ENCODE data around the gene CCDC73.
"Not testable (repeated sequence)": the region's sequence is repeated elsewhere in the genome, so short reads cannot be mapped to it uniquely, and the experiment has no call there.

The CCDC73 gene

GRCh38 chr11:32794439-32794838, at the start of gene CCDC73:
CCDC73 (minus strand) TSS chr11:32794662; CDS start chr11:32760243, 34,419 bp downstream.
- DNase-seq (ENCODE audit: low spot score): no peak

GRCh38 chr11:32843544-32843943, 49.1 kb upstream of the CCDC73 start:
- DNase-seq (ENCODE audit: low spot score): no peak

- no peak for DNase-seq (ENCODE audit: low spot score)
Observed at GRCh38 chr11:32840587-32840986, 46.1 kb upstream of the CCDC73 start.

DNA sequence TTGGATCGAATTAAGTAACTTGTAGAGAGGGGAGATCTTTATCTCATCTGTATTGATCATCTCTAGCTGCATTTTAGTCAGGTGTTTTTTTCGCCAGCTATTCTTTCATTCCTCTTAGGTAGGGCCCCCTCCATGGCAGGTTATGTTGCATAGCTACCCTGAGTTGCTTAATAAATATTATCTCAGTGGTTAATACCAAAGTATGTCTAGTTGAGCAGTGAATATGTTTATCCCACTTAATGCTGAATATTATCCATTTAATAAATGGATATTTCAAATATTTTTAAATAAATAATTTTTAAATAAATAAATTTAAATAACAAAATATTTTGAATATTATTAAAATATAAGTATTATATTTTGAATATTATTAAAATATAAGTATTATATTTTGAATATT, 44.8 kb upstream of the CCDC73 start:
- DNase-seq (ENCODE audit: low spot score): no peak

DNA sequence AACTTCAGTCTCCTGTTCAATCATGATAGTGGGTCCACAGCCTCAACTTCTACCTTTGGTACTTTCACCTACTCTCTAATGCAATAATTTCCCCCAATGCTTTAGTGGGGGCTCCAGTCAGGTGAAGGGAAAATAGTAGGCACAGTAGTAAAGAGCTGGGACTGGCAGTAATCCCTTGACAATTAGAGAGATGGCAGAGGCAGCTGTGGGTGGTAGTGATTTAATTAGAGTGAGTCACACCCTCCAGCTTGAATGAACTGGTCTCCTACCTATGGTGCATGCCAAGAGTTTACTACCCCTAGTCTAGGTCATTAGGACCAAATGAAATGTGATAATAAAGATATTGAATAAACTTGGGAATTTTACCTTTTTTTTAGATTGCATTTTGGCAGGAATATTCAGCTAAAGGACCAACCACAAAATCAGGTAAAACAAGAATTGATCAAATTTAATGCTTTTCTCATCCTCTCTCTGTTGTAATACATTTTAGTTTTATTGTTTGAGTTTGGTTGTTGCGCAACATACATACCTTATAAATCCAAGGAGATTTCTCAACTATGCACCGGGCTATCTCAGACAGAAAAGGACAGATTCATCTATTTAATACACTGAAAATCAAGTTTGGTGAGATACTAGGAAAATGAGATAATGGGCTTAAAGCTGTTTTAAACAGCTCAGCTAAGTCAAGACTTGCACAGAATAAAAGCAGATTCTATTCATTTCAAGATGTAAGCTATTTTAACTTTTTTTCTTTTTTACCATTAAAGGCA, 44.2 kb upstream of the CCDC73 start:
- DNase-seq (ENCODE audit: low spot score): no peak

- DNase-seq (ENCODE audit: low spot score): no peak
Observed at GRCh38 chr11:32836946-32837345, 42.5 kb upstream of the CCDC73 start.

DNA sequence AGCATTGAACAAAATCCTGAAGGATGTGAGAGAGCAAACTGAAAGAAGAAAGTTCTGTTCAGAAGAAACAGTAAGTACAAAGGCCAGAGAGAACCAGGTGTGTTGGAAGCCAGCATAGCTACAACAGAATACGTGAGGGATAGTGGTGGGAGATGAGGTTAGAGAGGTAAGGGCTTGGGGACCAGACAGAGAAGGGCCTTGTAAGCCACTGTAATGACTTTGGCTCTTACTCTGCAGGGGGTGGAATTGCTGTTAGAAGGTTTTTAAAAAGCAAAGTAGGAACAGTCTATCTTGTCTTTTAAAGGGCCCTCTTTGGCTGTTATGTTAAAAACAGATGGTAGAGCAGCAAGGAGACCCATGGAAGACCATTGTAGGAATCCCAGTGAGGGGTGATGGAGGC, 39.5 kb upstream of the CCDC73 start:
- DNase-seq (ENCODE audit: low spot score): no peak

DNA sequence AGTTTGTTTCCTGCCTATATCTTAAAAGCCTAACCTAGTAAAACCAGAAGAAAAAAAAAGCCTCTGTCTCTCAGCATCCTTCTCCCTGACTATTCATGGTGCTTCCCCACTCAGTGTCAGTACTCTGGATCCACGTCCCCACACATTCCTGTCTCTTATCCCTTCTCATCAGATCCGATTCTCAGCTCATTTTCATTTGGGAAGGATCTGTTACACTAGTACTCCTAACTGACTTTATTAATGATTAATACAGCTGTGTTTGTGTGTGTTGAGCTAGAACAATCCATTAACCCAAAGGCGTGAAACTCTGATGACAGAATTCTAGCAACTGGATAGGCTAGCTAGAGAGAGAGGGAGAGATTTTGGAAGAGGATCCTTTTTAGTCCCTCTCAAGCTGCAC, 36.8 kb upstream of the CCDC73 start:
- no peak for DNase-seq (ENCODE audit: low spot score)

DNA sequence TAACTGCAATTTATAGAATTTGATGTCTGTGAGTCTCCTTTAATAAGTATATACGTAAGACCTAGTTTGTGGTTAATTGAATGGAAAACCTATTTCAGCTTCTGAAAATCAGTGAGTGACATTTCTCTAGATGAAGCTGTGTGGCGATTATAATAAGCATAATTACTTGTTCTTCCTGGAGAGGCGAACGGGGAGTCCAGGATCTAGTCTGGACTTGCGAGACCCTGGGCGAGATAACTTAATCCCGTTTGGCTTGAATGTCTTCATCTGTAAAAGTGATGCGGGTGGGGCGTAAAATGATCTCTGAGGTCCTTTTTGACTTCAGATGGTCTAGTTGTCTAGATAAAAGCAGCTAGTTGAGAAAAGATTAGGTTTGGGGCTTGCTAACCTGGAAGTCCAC, 36.3 kb upstream of the CCDC73 start:
- no peak for DNase-seq (ENCODE audit: low spot score)

DNA sequence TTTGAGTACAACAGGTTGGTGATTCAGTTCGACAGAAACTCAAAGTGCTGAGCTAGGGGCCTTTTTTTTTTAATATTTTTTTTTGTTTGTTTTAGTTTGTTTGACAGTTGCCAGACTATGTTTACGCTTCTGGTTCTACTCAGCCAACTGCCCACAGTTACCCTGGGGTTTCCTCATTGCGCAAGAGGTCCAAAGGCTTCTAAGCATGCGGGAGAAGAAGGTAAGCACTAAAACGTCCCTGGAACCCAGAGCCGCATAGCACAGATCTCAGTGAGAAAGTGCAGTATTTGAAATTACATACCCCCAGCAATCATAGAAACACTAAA, 35.9 kb upstream of the CCDC73 start:
- DNase-seq (ENCODE audit: low spot score): no peak

GRCh38 chr11:32829680-32830412, 35.4 kb upstream of the CCDC73 start, which contains the start of gene PRRG4:
PRRG4 (plus strand) TSS chr11:32829927; CDS start chr11:32830530, 603 bp downstream.
- DNase-seq (ENCODE audit: low spot score): peak; percentile 40

- DNase-seq (ENCODE audit: low spot score): no peak
Observed at GRCh38 chr11:32829157-32829679, 34.8 kb upstream of the CCDC73 start.

DNA sequence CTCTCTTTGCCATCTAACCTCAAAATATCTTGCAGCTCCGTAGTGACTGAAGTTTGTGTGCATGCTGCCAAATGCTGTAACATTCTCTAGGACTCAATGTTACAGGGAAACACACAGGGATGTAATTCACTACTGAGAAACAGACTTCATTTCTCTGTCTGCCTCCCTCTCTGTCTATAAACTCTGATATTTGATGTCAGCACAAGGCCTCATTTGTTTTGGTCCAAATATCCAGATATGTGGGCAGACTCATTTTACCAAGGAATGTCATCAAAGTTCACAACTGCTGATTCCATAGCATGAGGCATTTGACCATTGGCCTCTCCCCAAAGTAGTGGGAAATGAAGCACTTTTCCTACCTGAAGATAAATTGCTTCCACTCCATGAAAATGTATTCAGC, 32.8 kb upstream of the CCDC73 start:
- no peak for DNase-seq (ENCODE audit: low spot score)

- DNase-seq (ENCODE audit: low spot score): no peak
Observed at GRCh38 chr11:32826113-32826512, 31.7 kb upstream of the CCDC73 start.

- not testable (repeated sequence) for DNase-seq (ENCODE audit: low spot score)
Observed at GRCh38 chr11:32823617-32824016, 29.2 kb upstream of the CCDC73 start.

DNA sequence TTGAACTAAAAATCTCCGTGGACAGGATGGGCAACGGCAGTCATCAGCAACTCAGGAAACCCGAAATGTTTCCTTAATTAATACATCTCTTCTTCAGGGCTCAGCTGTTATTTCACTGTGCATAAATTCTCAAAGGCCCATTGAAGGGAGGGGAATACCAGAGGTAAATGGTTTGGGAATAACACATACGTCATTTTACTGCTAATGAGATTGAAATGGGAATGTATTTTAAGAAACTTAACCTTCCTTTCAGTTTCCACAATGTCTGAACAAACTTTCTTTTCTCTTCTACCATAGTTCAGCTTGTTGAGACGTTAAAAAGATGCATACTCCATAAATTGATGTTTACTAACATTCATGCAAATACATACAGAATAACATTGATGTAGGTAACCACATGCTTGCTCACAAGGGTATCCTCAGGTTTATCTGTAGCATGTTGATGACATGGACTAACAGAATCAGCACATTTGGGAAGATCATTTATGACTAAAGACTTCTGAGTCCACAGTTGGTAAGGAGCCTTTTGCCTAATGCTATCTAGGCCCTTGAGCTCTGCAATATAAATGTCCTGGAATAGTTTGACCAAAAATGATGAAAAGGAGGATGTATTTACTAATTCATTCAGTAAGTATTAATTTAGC, 27.6 kb upstream of the CCDC73 start:
- no peak for DNase-seq (ENCODE audit: low spot score)

GRCh38 chr11:32821517-32821916, 27.1 kb upstream of the CCDC73 start:
- no peak for DNase-seq (ENCODE audit: low spot score)

- DNase-seq (ENCODE audit: low spot score): no peak
Observed at GRCh38 chr11:32820497-32820896, 26.0 kb upstream of the CCDC73 start.

- DNase-seq (ENCODE audit: low spot score): no peak
Observed at GRCh38 chr11:32819187-32819586, 24.7 kb upstream of the CCDC73 start.

DNA sequence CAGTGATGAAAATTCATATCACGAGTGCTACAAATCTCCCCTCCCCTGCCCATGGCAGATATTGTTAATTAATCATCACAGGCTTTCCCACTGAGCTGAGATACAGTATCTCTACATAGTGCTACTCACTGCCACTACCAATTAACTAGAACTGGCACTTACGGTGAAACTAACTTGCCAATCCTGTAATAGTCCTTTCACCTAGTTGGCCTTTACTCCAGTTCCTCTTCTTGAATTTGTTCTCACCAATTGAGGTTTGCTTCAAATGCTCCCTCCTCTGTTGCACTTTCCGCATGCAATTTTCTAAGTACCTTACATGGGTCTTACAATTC, 23.4 kb upstream of the CCDC73 start:
- no peak for DNase-seq (ENCODE audit: low spot score)

DNA sequence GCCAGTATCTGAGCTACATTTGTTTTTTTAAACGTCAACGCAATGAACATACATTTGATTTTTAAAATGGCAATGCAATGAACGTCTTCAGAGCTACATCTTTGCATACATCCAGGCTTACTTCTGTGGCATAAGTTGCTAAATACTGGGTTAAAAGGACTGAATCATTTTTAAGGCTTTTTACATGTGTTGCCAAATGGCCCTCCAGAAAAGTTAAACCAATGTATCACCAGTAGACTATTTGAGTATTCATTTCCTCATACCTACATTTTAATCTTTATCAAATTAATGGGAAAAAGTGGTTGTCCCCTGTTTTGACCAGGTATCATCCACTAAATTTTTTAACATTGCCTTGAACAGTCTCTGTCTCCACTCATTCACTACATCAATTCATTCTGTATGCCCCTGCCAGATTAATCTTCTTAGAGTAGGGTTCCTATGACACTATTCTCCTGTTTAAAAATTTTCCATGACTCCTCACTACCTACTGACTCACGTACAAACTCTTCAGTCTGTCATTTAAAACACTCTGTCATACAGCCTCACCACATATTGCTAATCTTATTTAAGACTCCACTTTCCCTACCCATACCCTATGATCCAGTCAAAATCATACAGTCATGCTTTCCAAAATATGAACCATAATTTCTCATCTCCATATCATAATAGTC, 22.9 kb upstream of the CCDC73 start:
- no peak for DNase-seq (ENCODE audit: low spot score)

DNA sequence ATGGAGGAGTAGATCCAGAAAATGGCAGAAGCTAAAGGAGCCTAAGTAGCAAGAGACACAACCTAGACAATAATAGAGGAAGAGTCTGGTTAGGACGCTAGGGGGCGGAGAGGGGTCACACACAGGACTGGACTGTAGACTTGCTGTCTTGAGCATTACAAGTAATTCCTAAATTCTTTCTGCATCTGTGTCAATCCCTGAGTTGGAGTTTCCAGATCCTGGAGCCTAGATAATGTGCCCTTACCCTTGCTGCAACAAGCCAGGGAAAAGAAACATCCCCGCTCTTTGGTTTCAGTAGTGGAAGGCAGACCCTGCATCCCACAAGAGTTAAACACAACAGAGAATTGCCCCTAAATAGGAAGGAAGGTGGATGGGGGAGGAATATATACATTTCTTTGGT, 14.9 kb upstream of the CCDC73 start:
- DNase-seq (ENCODE audit: low spot score): peak; percentile 84

All from Ammon's horn (tissue), 1 donor.